K562 (cell line): ENCODE data around the gene SGSH. TPM values are rescaled to one million over a fixed set of nuclear protein-coding genes. Genes with fewer than 3 reads are reported as not detected.

Experiments
- HNRNPK ChIP-seq: fragments of 200-400 bp; formaldehyde crosslinking; IDR thresholded peaks from one replicate; pipeline ENCODE4 v1.6.1; 2018; ENCODE audit warnings: mild to moderate bottlenecking, low read depth, low read length; ENCODE audit not compliant: poor library complexity, severe bottlenecking
- NFIX ChIP-seq: fragments of 250-450 bp; sonication (Bioruptor Pico); IDR thresholded peaks from 2 replicates; pipeline ENCODE4 v1.4.0; 2020; ENCODE audit warnings: low read depth, mild to moderate bottlenecking, moderate library complexity
- PRMT5 ChIP-seq: sonication (generic); formaldehyde crosslinking; IDR thresholded peaks from 2 replicates; pipeline ENCODE4 v1.5.0; 2020; ENCODE audit warnings: missing genetic modification reagents
- THRAP3 ChIP-seq: fragments of 450-650 bp; IDR thresholded peaks from 2 replicates; pipeline ENCODE4 v1.6.1; 2016; ENCODE audit warnings: mild to moderate bottlenecking, inconsistent platforms, borderline replicate concordance
- ZZZ3 ChIP-seq: fragments of 450-650 bp; IDR thresholded peaks from 2 replicates; pipeline ENCODE4 v1.6.1; 2016; ENCODE audit warnings: antibody characterized with exemption, mild to moderate bottlenecking, moderate library complexity
- polyA plus RNA-seq, 8 experiments: library from polyadenylated mRNA; depleted of rRNA in 4 of 8; stranded (reverse) in 5 of 8; unstranded in 3 of 8; fragments of >200 nt; fragmentation: Nextera tagmentation in 2 of 8; fragmentation: Illumina TruSeq in 1 of 8; extraction: Ambion mirVana in 2 of 8; extraction: Trizol in 1 of 8; gene quantifications; 2 replicates each; pipeline versions ENCODE4 v1.2.1 to v1.2.3, GENCODE V29; 2011 to 2014; ENCODE audit warnings: inconsistent platforms in 1 of 8, missing spikeins in 1 of 8
- total RNA-seq, 7 experiments: library from RNA; depleted of rRNA in 6 of 7; stranded (reverse); fragments of >200 nt in 6 of 7; fragmentation: Illumina TruSeq in 2 of 7; extraction: Trizol in 2 of 7; gene quantifications; 2 replicates each; pipeline versions ENCODE4 v1.2.1 to v1.2.3, GENCODE V29; 2011 to 2021; ENCODE audit warnings: low replicate concordance in 1 of 7
- TF ChIP-seq, protein P1 (sequence below): fragments of 250-450 bp; sonication (Bioruptor Pico); IDR thresholded peaks from 2 replicates; pipeline ENCODE4 v1.4.0; 2020

Gene SGSH
- total and polyA plus RNA-seq, 9 of the 15 experiments (the other 6 are each of a cell fraction or from before 2014, with no cell fraction given): 0.25 to 15.7 (median 4.9) TPM

DNA sequence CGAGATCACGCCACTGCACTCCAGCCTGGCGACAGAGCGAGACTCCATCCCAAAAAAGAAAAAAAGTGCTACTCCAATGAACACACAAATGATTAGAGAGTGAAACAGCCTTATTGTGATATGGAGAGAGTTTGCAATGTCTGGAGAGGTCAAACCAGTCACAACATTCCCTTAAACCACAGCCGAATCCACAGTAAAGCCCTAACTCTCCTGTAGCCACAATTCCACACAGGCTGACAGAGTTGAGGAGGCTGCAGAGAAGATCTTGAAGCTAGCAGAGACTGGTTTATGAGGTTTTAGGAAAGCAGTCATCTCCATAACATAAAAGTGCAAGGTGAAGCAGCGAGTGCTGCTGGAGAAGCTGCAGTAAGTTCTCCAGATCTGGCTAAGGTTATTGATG, 47.3 kb upstream of the SGSH start (continued):
- TF ChIP-seq, protein P1, sequence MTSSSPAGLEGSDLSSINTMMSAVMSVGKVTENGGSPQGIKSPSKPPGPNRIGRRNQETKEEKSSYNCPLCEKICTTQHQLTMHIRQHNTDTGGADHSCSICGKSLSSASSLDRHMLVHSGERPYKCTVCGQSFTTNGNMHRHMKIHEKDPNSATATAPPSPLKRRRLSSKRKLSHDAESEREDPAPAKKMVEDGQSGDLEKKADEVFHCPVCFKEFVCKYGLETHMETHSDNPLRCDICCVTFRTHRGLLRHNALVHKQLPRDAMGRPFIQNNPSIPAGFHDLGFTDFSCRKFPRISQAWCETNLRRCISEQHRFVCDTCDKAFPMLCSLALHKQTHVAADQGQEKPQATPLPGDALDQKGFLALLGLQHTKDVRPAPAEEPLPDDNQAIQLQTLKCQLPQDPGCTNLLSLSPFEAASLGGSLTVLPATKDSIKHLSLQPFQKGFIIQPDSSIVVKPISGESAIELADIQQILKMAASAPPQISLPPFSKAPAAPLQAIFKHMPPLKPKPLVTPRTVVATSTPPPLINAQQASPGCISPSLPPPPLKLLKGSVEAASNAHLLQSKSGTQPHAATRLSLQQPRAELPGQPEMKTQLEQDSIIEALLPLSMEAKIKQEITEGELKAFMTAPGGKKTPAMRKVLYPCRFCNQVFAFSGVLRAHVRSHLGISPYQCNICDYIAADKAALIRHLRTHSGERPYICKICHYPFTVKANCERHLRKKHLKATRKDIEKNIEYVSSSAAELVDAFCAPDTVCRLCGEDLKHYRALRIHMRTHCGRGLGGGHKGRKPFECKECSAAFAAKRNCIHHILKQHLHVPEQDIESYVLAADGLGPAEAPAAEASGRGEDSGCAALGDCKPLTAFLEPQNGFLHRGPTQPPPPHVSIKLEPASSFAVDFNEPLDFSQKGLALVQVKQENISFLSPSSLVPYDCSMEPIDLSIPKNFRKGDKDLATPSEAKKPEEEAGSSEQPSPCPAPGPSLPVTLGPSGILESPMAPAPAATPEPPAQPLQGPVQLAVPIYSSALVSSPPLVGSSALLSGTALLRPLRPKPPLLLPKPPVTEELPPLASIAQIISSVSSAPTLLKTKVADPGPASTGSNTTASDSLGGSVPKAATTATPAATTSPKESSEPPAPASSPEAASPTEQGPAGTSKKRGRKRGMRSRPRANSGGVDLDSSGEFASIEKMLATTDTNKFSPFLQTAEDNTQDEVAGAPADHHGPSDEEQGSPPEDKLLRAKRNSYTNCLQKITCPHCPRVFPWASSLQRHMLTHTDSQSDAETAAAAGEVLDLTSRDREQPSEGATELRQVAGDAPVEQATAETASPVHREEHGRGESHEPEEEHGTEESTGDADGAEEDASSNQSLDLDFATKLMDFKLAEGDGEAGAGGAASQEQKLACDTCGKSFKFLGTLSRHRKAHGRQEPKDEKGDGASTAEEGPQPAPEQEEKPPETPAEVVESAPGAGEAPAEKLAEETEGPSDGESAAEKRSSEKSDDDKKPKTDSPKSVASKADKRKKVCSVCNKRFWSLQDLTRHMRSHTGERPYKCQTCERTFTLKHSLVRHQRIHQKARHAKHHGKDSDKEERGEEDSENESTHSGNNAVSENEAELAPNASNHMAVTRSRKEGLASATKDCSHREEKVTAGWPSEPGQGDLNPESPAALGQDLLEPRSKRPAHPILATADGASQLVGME (CRISPR knock-in tag): no peak
- TF ChIP-seq ZZZ3 (no peak), NFIX (CRISPR knock-in tag) (no peak), PRMT5 (CRISPR knock-in tag) (no peak), THRAP3 (no peak), HNRNPK (no peak)
- TF ChIP-seq, all 486 proteins: peak for 0
